HG02943 (cell line): Measurements from ENCODE around the gene TPSAB1.
"Not testable (repeated sequence)": the region's sequence is repeated elsewhere in the genome, so short reads cannot be mapped to it uniquely, and the experiment has no call there.

ENCODE experiments used
- ATAC-seq: cut with Tn5 transposase; IDR thresholded peaks from one replicate; pipeline ENCODE4 v1.9.1; 2021; ENCODE audit warnings: mild to moderate bottlenecking, low read depth, moderate library complexity; ENCODE audit not compliant: unreplicated experiment

Gene TPSAB1

GRCh38 chr16:1262210-1262845, 21.8 kb downstream of the TPSAB1 start:
- ATAC-seq, result no peak

- no peak for ATAC-seq
Observed at GRCh38 chr16:1262846-1263221, 22.3 kb downstream of the TPSAB1 start.

- ATAC-seq, result no peak
Observed at GRCh38 chr16:1263591-1264344, 23.3 kb downstream of the TPSAB1 start.

- ATAC-seq, result no peak
Observed at GRCh38 chr16:1264345-1265089, 24.0 kb downstream of the TPSAB1 start.

GRCh38 chr16:1265090-1265630, 24.7 kb downstream of the TPSAB1 start:
- no peak for ATAC-seq

GRCh38 chr16:1265826-1266225, 25.3 kb downstream of the TPSAB1 start:
- no peak for ATAC-seq

GRCh38 chr16:1269418-1269817, 28.9 kb downstream of the TPSAB1 start:
- not testable (repeated sequence) for ATAC-seq

GRCh38 chr16:1271380-1271723, 30.8 kb downstream of the TPSAB1 start:
- ATAC-seq, result no peak

GRCh38 chr16:1271724-1272413, 31.4 kb downstream of the TPSAB1 start:
- ATAC-seq, result not testable (repeated sequence)

GRCh38 chr16:1272453-1273198, 32.1 kb downstream of the TPSAB1 start:
- no peak for ATAC-seq

GRCh38 chr16:1273816-1274215, 33.3 kb downstream of the TPSAB1 start:
- ATAC-seq, result no peak

GRCh38 chr16:1274767-1275166, 34.3 kb downstream of the TPSAB1 start:
- ATAC-seq, result no peak

GRCh38 chr16:1275791-1276579, 35.5 kb downstream of the TPSAB1 start:
- ATAC-seq, result no peak

- no peak for ATAC-seq
Observed at GRCh38 chr16:1276580-1276878, 36.0 kb downstream of the TPSAB1 start.

GRCh38 chr16:1277151-1277598, 36.7 kb downstream of the TPSAB1 start:
- ATAC-seq, result no peak

GRCh38 chr16:1277617-1278282, 37.2 kb downstream of the TPSAB1 start:
- ATAC-seq, result no peak

- no peak for ATAC-seq
Observed at GRCh38 chr16:1278477-1278876, 38.0 kb downstream of the TPSAB1 start.

GRCh38 chr16:1279081-1279944, 38.8 kb downstream of the TPSAB1 start:
- no peak for ATAC-seq
